Activated T-cell treated with anti-CD3 and anti-CD28 coated beads, Interleukin-2, amount 50 U/mL, for 48 hours (primary cell): ENCODE data around the gene MTRFR.

Source experiments
- DNase-seq, 2 experiments: peaks; one replicate each; pipeline ENCODE4 v3.0.0-alpha.2; 2020

MTRFR gene

GRCh38 chr12:123271001-123271668 lies 37.9 kb downstream of the MTRFR start:
- DNase-seq: peak; percentile 82 to 86

DNA sequence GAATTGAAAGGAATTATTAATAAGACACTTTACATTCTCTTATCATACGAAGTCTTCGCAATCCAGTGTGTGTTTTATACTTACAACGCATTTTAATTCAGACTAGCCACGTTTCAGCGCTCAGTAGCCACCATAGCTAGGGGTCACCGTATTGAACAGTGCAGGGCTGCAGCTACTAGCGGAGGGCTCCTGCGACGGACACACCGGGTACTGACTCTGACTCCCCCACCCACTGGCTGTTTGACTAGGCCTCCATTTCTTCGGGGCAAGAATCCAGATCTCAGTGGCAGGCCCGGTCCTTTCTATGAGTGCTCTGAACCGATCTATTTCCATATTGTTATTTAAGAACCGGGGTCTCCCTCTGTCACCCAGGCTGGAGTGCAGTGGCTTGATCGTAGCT lies 39.9 kb downstream of the MTRFR start:
- DNase-seq: no peak

- DNase-seq: no peak
Measured at GRCh38 chr12:123278101-123278627, 44.9 kb downstream of the MTRFR start.

DNA sequence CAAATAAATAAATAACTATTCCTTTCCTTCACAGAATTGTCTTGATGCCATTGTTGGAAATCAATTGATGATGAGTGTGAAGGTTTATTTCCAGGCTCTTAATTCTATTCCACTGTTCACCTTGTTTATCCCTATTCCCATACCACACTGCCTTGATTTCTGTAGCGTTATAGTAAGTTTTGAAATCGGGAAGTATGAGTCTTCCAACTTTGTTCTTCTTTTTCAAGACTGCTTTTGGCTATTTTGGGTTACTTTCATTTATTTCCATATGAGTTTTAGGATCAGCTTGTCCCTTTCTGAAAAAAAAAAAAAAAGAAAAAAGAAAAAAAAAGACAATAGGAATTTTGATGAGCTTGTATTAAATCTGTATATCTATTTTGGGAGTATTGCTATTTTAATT lies 47.7 kb downstream of the MTRFR start:
- DNase-seq: no peak

DNA sequence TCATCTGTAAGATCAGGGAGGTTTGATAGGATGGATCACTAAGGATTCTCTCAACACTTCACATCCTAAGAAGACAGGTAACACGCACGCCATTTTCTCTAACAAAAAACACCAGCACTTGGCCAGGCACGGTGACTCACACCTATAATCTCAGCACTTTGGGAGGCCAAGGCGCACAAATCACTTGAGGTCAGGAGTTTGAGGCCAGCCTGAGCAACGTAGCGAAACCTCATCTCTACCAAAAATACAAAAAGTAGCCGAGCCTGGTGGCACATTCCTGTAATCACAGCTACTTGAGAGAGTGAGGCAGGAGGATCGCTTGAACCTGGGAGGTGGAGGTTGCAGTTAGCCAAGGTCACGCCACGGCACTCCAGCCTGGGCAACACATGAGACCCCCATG lies 48.9 kb downstream of the MTRFR start:
- no peak for DNase-seq

DNA sequence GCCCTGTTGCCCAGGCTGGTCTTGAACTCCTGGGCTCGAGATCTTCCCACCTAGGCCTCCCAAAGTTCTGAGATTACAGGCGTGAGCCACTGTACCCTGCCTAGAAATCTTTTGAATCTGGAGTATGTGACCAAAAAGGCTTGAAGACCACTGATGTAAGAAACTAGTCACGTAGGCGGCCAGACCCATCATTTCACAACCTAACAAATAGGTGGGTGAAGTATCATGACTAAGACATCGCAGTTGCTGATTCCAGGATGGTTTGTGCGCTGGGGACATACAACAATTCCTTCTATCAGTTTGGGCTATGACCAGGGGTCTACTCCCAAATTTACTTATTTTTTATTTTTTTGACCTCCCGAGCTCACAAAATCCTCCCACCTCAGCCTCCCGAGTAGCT lies 50.2 kb downstream of the MTRFR start:
- no peak for DNase-seq

GRCh38 chr12:123284669-123285068 lies 51.4 kb downstream of the MTRFR start:
- DNase-seq: peak in 1 of 2 experiments; percentile 9

DNA sequence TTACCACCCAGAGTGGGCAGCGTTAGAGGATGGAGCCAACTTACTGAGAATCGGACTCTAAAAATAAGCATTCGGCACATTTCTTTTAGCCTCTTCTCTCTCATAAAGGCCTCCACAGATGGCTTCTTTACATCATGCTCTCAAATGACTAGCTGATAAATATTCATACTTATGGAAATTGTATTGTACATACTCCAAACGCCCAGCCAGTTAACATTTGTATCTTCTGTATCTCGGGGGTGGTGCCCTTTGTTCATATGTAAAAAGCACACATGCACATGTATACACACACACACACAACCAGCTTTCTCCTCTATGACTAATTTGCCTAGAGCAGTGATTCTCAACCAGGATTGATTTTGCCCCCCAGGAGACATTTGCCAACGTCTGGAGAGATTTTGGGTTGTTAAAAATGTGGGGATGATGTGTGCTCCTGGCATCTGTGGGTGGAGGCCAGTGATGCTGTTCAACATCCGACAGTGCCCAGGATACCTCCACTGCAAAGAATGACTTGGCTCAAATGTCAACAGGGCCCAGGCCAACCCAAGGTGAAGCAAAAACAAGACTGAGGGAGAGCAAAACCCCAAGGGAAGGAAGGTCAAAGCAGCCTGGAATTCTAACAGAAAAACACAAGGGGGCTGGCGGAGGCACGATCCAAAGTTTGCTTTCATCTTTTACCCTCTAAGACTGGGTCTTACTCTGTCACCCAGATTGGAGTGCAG lies 53.6 kb downstream of the MTRFR start:
- no peak for DNase-seq

- DNase-seq: no peak
Measured at GRCh38 chr12:123288751-123289346, 55.6 kb downstream of the MTRFR start.

DNA sequence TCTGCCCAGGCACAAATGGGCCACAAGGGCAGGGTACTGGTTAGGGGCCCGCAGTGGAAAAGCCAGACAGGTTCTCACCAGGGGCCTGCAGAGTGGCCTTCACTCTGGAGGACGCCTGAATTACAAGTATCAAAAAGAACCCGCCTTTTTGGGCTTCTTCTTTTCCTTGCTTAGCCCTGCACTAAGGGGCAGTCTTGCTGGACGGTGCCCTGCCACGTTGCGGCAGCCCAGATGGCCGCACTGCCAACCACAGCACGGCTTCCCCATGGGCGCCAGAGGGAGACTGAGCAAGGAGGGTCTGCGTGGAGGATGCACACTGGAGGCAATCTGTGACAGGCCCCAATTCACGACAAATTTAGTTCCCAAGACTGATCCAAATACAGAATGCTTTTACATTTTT lies 56.7 kb downstream of the MTRFR start:
- no peak for DNase-seq

DNA sequence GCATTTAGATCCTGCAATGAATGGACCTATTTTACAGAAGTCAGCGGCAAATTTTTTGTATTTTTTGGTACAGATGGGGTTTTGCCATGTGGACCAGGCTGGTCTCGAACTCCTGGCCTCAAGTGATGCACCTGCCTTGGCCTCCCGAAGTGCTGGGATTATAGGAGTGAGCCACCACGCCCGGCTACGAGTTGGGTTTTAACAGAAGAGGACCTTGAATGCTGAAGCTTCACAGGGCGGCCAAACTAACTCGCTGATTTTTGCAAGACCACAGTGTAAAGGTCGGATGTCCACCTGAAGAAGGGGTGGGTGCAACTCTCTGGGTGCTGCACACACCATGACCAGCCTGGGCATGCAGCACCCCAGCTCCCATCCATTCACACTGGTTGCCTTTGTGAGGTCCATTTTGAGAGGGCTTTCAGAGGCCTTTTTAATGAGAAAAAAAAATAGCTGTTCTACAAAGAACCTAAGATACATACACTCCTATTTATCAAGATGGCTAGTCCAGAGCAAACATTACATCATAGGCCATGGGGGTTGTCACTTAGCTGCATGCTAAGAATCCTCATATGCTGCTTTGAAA lies 60.0 kb downstream of the MTRFR start:
- DNase-seq: no peak

DNA sequence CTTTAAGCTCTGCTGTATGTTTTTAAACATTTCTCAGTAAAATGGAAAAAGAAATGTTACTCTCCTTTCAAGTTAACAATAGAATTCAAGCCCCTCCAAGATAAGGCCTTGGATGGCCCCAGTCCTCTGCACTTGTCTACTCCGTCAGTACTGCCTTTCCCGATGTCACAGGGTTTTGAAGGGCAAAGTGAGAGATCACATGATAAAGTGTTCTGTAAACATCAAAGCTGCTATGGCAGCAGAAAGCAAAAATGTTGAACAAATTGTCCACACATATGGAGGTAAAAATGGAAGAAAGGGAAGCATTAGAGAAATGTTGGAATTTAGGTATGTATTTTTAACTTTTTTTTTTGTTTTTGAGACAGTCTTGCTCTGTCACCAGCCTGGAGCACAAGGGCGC lies 71.9 kb downstream of the MTRFR start:
- no peak for DNase-seq

DNA sequence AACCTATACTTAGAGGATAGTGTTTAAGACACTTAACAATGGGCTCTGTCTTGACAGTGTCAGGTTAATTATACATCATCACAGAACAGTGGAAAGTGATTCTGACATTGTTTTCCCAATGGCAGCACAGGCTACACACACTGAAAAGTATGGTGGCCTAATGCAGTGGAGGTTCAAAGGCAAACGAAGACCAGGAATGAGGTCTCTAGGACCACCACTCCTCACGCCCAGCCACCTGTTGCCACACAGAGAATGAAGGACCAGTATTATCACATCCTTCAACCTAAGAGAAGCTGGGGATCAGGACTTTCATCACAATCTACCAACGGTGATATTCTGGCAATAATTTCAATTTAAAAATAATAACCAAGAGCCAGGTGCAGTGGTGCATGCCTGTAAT lies 73.0 kb downstream of the MTRFR start:
- no peak for DNase-seq
